Tibial nerve (tissue), 4 donors: ENCODE results near the gene XYLT1.

Experiments
- EP300 ChIP-seq, 2 donors: sonication (generic); formaldehyde crosslinking; IDR thresholded peaks; one replicate each; pipeline ENCODE4 v1.6.1; 2017; ENCODE audit warnings: antibody characterized with exemption in 2 of 2, mild to moderate bottlenecking in 1 of 2
- POLR2A ChIP-seq, 2 donors: fragments of 450-650 bp; IDR thresholded peaks; one replicate each; pipeline ENCODE4 v1.6.1; 2017; ENCODE audit warnings: antibody characterized with exemption in 2 of 2, mild to moderate bottlenecking in 2 of 2, moderate library complexity in 2 of 2
- TF ChIP-seq, protein P1 (sequence below), 5 experiments: fragments of 200-600 bp in 3 of 5; fragments of 450-650 bp in 2 of 5; sonication (generic) in 3 of 5; IDR thresholded peaks; one replicate each; pipeline ENCODE4 v1.5.1; 2016 to 2019; ENCODE audit warnings: antibody characterized with exemption in 5 of 5, mild to moderate bottlenecking in 3 of 5, moderate library complexity in 2 of 5

DNA sequence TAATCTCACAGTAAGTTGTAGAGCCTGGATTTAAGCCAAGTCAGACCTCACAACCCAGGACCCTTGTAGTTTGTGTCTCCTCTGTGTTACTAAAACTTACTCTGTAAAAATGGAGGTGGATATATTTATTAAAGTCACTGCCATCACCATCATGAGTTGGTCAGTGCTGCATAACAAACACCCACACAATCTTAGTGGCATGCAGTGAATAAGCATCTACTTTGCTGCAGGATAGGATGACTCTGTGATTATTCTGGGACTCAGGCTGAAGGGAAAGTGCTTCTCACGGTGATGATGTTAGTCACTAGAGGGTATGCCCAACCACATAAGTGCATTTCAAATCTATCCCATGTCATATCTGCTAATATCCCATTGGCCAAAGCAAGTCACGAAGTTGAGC lies 398.7 kb downstream of the XYLT1 start:
- TF ChIP-seq, protein P1, sequence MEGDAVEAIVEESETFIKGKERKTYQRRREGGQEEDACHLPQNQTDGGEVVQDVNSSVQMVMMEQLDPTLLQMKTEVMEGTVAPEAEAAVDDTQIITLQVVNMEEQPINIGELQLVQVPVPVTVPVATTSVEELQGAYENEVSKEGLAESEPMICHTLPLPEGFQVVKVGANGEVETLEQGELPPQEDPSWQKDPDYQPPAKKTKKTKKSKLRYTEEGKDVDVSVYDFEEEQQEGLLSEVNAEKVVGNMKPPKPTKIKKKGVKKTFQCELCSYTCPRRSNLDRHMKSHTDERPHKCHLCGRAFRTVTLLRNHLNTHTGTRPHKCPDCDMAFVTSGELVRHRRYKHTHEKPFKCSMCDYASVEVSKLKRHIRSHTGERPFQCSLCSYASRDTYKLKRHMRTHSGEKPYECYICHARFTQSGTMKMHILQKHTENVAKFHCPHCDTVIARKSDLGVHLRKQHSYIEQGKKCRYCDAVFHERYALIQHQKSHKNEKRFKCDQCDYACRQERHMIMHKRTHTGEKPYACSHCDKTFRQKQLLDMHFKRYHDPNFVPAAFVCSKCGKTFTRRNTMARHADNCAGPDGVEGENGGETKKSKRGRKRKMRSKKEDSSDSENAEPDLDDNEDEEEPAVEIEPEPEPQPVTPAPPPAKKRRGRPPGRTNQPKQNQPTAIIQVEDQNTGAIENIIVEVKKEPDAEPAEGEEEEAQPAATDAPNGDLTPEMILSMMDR (IDR thresholded peaks at IDR 0.05) = no peak
- TF ChIP-seq POLR2A (IDR thresholded peaks at IDR 0.05) = no peak
- no peak for TF ChIP-seq EP300 (IDR thresholded peaks at IDR 0.05)
